ENCODE data around the gene GRID1.

The GRID1 gene

GRCh38 chr10:85914720-85915119 is 451.9 kb downstream of the GRID1 start:
- Histone ChIP-seq H3K79me2 (ENCODE audit: low read length) (no peaks in the 10 kb centered on the region), H3K9ac (ENCODE audit: low read length) (no peak overlapping the region), H3K27me3 (replicated peaks; ENCODE audit: insufficient read depth, low read length) (no peaks in the 10 kb centered on the region), H4K20me1 (ENCODE audit: insufficient read depth, low read length) (no peaks in the 10 kb centered on the region), H3K4me3 (ENCODE audit: low read length) (no peak overlapping the region), H3K4me1 (ENCODE audit: low read length) (no peaks in the 10 kb centered on the region), H3K9me3 (replicated peaks; ENCODE audit: insufficient read depth, low read length) (no peaks in the 10 kb centered on the region), H3F3A (ENCODE audit: insufficient read depth, low read length) (no peaks in the 10 kb centered on the region), H3K4me2 (ENCODE audit: low read depth, low read length) (no peak overlapping the region), H3K27ac (ENCODE audit: low read length) (no peak overlapping the region), H2AFZ (ENCODE audit: low read length) (no peak overlapping the region), H3K9me2 (replicated peaks; ENCODE audit: insufficient read depth, low read length) (no peaks in the 10 kb centered on the region), H3K36me3 (replicated peaks; ENCODE audit: insufficient read depth, low read length) (no peaks in the 10 kb centered on the region)
- no peak for DNase-seq
- no peak for TF ChIP-seq EZH2phosphoT487 (IDR thresholded peaks at IDR 0.05; ENCODE audit: low read length)
- no peak for TF ChIP-seq CTCF (IDR thresholded peaks at IDR 0.05; ENCODE audit: low read length)
- no peak for TF ChIP-seq EZH2 (optimal IDR thresholded peaks at IDR 0.05; ENCODE audit: low read depth, low read length)

- no peaks in the 10 kb centered on the region for H3K36me3 ChIP-seq (replicated peaks; ENCODE audit: insufficient read depth, low read length)
These were observed 458.1 kb downstream of the GRID1 start for GRCh38 chr10:85908462-85908861.

GRCh38 chr10:85902051-85902450 is 464.5 kb downstream of the GRID1 start:
- Histone ChIP-seq H3K79me2 (ENCODE audit: low read length) (no peaks in the 10 kb centered on the region), H3K4me2 (ENCODE audit: low read depth, low read length) (no peak overlapping the region), H2AFZ (ENCODE audit: low read length) (no peak overlapping the region), H3K4me3 (ENCODE audit: low read length) (no peak overlapping the region), H3K9me2 (replicated peaks; ENCODE audit: insufficient read depth, low read length) (no peaks in the 10 kb centered on the region), H3K27me3 (replicated peaks; ENCODE audit: insufficient read depth, low read length) (no peaks in the 10 kb centered on the region), H3K9me3 (replicated peaks; ENCODE audit: insufficient read depth, low read length) (no peaks in the 10 kb centered on the region), H3F3A (ENCODE audit: insufficient read depth, low read length) (no peaks in the 10 kb centered on the region), H3K4me1 (ENCODE audit: low read length) (no peaks in the 10 kb centered on the region), H4K20me1 (ENCODE audit: insufficient read depth, low read length) (no peaks in the 10 kb centered on the region), H3K9ac (ENCODE audit: low read length) (no peak overlapping the region), H3K36me3 (replicated peaks; ENCODE audit: insufficient read depth, low read length) (no peaks in the 10 kb centered on the region), H3K27ac (ENCODE audit: low read length) (no peak overlapping the region)
- TF ChIP-seq EZH2phosphoT487 (IDR thresholded peaks at IDR 0.05; ENCODE audit: low read length) (no peak), CTCF (IDR thresholded peaks at IDR 0.05; ENCODE audit: low read length) (no peak), EZH2 (optimal IDR thresholded peaks at IDR 0.05; ENCODE audit: low read depth, low read length) (no peak)
- no peak for DNase-seq

More at GRCh38 chr10:85908462-85908861, 458.1 kb downstream of the GRID1 start:
- no peak overlapping the region for H3K4me2 ChIP-seq (ENCODE audit: low read depth, low read length)
- H2AFZ ChIP-seq (ENCODE audit: low read length) = no peak overlapping the region
- TF ChIP-seq CTCF (IDR thresholded peaks at IDR 0.05; ENCODE audit: low read length) (no peak), EZH2 (optimal IDR thresholded peaks at IDR 0.05; ENCODE audit: low read depth, low read length) (no peak)
- no peaks in the 10 kb centered on the region for H3K9me3 ChIP-seq (replicated peaks; ENCODE audit: insufficient read depth, low read length)
- H3K79me2 ChIP-seq (ENCODE audit: low read length) = no peaks in the 10 kb centered on the region
- H3K27me3 ChIP-seq (replicated peaks; ENCODE audit: insufficient read depth, low read length) = no peaks in the 10 kb centered on the region
- H3K4me1 ChIP-seq (ENCODE audit: low read length) = no peaks in the 10 kb centered on the region
- no peak overlapping the region for H3K4me3 ChIP-seq (ENCODE audit: low read length)
- no peak overlapping the region for H3K9ac ChIP-seq (ENCODE audit: low read length)
- no peaks in the 10 kb centered on the region for H3K9me2 ChIP-seq (replicated peaks; ENCODE audit: insufficient read depth, low read length)
- H4K20me1 ChIP-seq (ENCODE audit: insufficient read depth, low read length) = no peaks in the 10 kb centered on the region
- no peaks in the 10 kb centered on the region for H3F3A ChIP-seq (ENCODE audit: insufficient read depth, low read length)
- H3K27ac ChIP-seq (ENCODE audit: low read length) = no peak overlapping the region
- no peak for DNase-seq
